ENCODE data around the gene ANKH.
"Not testable (repeated sequence)": the region's sequence is repeated elsewhere in the genome, so short reads cannot be mapped to it uniquely, and the experiment has no call there.

Gene ANKH

GRCh38 chr5:14871214-14872069 is at the start of gene ANKH:
Gene ANKH (minus strand): TSS chr5:14871778. CDS start chr5:14871447, 331 bp downstream.
- Histone ChIP-seq H4K20me1 (peaks cover 44% of the 10 kb centered on the region), H3K4me2 (peak within 1 kb of the TSS; percentile 98), H3K27ac (peak within 1 kb of the TSS; percentile 75), H3K4me1 (peaks cover 34% of the 10 kb centered on the region), H3K4me3 (peak within 1 kb of the TSS; percentile 87), H3K9me3 (no peaks in the 10 kb centered on the region), H3K27me3 (peaks cover 24% of the 10 kb centered on the region), H3K9ac (peak within 1 kb of the TSS; percentile 85), H3K36me3 (no peaks in the 10 kb centered on the region)
- no peak for TF ChIP-seq Cebpa-rat (IDR thresholded peaks at IDR 0.05)

DNA sequence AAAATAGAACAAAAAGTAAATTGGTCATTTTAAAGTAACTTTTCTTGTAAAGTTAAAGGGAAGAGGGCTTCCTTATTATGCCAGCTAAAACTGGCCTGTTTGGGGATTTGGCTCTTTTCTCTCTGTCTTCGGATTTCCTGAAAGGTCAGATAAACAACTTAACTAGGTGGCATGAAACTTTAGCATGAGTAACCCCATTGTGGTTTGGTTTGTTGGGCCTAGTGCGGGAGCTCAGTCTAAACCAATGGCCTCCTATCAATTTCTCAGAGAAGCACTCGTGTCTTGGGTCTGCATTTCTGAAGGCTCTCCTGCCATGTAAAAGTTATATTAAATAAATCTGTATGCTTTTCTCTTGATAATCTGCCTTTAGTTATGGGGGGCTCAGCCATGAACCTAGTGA is 48.5 kb upstream of the ANKH start:
- Histone ChIP-seq H4K20me1 (no peaks in the 10 kb centered on the region), H3K27me3 (no peaks in the 10 kb centered on the region), H3K36me3 (no peaks in the 10 kb centered on the region), H3K9me3 (0 out of 2 replicates have a peak, but pooled peaks cover 5% of the 10 kb centered on the region), H3K4me2 (no peak overlapping the region), H3K27ac (no peak overlapping the region), H3K4me1 (peaks cover 8% of the 10 kb centered on the region), H3K9ac (no peak overlapping the region), H3K4me3 (no peak overlapping the region)
- no peak for TF ChIP-seq Cebpa-rat (IDR thresholded peaks at IDR 0.05)

- H3K9ac ChIP-seq, H3K4me2 ChIP-seq, H3K4me1 ChIP-seq, H3K9me3 ChIP-seq, H3K36me3 ChIP-seq, H3K4me3 ChIP-seq, H3K27me3 ChIP-seq, H3K27ac ChIP-seq, H4K20me1 ChIP-seq: not testable (repeated sequence)
Observed at GRCh38 chr5:14919106-14919505, 47.5 kb upstream of the ANKH start.

DNA sequence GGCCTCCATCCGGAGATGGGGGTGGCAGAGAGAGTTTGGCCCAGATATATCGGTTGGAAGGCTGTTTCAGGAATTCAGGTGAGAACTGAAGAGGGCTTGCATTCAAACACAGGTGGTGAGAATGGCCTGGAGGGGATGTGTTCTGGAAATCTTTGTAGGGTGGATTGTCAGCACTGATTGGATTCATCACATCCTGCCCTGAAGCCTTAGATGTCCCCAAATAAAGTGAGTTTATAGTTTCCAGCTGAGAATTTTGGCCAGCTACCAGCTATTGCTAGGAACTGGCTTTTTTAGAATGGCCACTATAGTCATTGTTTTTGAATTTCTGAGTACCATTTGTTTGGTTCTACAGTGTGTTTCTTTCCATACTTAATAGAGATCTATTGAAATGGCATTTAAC is 46.1 kb upstream of the ANKH start:
- Histone ChIP-seq H3K4me3 (no peak overlapping the region), H3K27ac (no peak overlapping the region)

DNA sequence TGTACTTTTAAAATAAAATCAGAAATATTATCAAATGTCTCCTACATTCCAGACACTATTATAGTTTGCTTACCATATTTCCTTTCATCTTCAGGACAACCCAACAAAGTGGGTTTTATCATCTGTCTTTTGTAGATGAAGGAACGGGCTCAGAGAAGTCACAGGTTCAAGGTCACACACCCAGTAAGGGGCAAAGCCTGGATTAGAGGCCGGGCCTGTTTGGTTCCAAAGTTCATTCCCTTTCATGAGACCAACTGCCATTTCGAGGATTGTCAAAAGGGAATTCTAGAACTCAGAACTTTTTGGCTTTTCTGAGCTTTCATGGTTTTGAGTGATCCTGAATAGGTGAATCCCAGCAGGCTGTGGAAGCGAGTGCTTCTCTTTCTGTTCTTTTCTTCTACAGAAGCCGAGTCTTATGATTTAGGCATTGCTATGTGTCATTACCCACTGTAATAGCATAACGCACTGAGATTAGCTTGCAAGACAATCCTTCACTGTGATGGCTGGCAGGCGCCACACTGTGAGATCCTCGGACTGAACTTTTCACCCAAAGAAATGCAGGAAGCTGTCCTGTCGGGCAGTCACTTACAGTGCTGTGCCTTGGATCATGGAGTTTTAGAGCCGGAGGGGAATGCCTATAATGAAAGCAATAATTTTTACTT is 43.8 kb upstream of the ANKH start:
- no peak for TF ChIP-seq Cebpa-rat (IDR thresholded peaks at IDR 0.05)

More for the DNA sequence above, 46.1 kb upstream of the ANKH start:
- Histone ChIP-seq H3K9ac (no peak overlapping the region), H3K4me1 (no peaks in the 10 kb centered on the region), H3K36me3 (no peaks in the 10 kb centered on the region), H4K20me1 (no peaks in the 10 kb centered on the region), H3K9me3 (0 out of 2 replicates have a peak, but pooled peaks cover 5% of the 10 kb centered on the region), H3K4me2 (no peak overlapping the region), H3K27me3 (no peaks in the 10 kb centered on the region)
- no peak for TF ChIP-seq Cebpa-rat (IDR thresholded peaks at IDR 0.05)

DNA sequence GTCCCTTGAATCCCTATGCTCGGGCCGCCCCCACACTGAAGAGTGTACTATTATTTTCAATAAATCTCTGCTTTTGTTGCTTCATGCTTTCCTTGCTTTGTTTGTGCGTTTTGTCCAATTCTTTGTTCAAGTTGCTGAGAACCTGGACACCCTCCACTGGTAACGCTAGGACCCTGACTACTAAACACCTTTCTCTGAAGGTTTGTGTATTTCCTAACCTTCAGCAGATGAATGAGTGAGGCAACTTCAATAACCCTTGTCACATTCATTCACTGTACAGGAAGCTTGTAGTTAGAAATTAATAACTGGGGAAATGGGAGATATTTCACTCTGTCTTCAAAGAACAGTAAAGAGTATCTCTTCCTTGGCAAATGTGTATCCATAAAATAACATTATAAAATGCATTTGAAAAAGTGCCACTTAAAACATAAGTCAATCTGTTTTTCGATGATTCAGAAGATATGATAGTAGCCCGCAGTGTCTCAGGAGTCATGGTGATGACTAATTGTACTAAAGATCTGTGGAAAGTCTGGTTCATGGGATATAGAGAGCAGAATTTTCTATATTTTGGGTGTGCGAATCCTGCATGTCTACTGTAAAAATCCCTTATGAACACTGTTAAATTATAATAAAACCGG is 43.2 kb upstream of the ANKH start:
- 0 out of 2 replicates have a peak, but pooled peaks cover 5% of the 10 kb centered on the region for H3K9me3 ChIP-seq
- no peak overlapping the region for H3K9ac ChIP-seq
- no peak overlapping the region for H3K4me3 ChIP-seq
- H3K4me1 ChIP-seq = no peaks in the 10 kb centered on the region
- H4K20me1 ChIP-seq = no peaks in the 10 kb centered on the region
- no peak overlapping the region for H3K27ac ChIP-seq
- no peak overlapping the region for H3K4me2 ChIP-seq
- no peaks in the 10 kb centered on the region for H3K27me3 ChIP-seq
- TF ChIP-seq Cebpa-rat (IDR thresholded peaks at IDR 0.05) = no peak
- H3K36me3 ChIP-seq = no peaks in the 10 kb centered on the region

More for the DNA sequence above, 43.8 kb upstream of the ANKH start:
- Histone ChIP-seq H4K20me1 (no peaks in the 10 kb centered on the region), H3K9ac (no peak overlapping the region), H3K27ac (no peak overlapping the region), H3K4me1 (no peaks in the 10 kb centered on the region), H3K9me3 (0 out of 2 replicates have a peak, but pooled peaks cover 5% of the 10 kb centered on the region), H3K4me2 (no peak overlapping the region), H3K4me3 (no peak overlapping the region), H3K27me3 (no peaks in the 10 kb centered on the region), H3K36me3 (no peaks in the 10 kb centered on the region)

DNA sequence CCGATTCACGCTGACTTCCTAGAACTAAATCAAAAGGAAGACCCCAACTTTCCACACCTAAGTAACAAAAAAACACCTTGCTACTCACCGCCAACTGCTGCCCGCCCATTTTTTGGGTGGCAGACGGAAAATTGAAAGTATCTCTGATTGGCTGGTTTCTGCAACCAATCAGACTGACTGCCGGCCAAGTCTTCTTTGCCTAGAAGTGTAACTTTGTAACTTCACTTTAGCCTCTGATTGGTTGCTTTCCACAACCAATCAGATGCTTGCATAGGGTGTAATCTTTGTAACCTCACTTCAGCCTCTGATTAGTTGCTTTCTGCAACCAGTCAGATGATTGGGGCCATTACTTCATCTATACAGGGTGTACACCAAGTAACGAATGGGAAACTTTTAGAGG is 42.6 kb upstream of the ANKH start:
- Histone ChIP-seq H3K9me3 (0 out of 2 replicates have a peak, but pooled peaks cover 5% of the 10 kb centered on the region), H3K4me2 (no peak overlapping the region), H3K36me3 (no peaks in the 10 kb centered on the region), H3K27ac (no peak overlapping the region), H3K27me3 (no peaks in the 10 kb centered on the region), H3K4me3 (no peak overlapping the region), H3K4me1 (no peaks in the 10 kb centered on the region), H4K20me1 (no peaks in the 10 kb centered on the region), H3K9ac (no peak overlapping the region)
- no peak for TF ChIP-seq Cebpa-rat (IDR thresholded peaks at IDR 0.05)

GRCh38 chr5:14913096-14913495 is 41.5 kb upstream of the ANKH start:
- H3K4me1 ChIP-seq = no peaks in the 10 kb centered on the region
- no peaks in the 10 kb centered on the region for H3K36me3 ChIP-seq
- H3K9ac ChIP-seq = no peak overlapping the region
- no peaks in the 10 kb centered on the region for H4K20me1 ChIP-seq
- no peak overlapping the region for H3K4me2 ChIP-seq
- TF ChIP-seq Cebpa-rat (IDR thresholded peaks at IDR 0.05) = no peak
- H3K9me3 ChIP-seq = 0 out of 2 replicates have a peak, but pooled peaks cover 5% of the 10 kb centered on the region
- no peak overlapping the region for H3K27ac ChIP-seq
- H3K4me3 ChIP-seq = no peak overlapping the region
- no peaks in the 10 kb centered on the region for H3K27me3 ChIP-seq

DNA sequence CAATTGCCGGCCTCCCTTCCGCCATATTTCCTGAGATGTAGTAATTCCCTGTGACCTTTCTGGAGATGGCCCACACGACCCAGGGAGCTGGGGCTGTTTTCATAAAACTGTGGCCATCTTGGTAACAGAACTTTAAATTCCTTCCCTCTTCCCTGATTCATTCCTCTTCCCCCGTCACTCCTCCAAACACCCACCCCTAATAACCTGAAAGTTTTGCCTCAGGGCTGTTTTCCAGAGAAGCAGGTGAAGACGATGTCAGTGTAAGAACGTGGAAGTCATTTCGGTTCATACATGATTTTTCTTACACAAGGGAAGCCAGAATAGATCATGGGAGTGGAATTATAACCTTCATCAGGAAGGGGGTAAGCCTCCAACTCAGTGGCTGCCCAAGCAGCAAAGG is 40.6 kb upstream of the ANKH start:
- H3K36me3 ChIP-seq = no peaks in the 10 kb centered on the region
- H3K4me2 ChIP-seq = no peak overlapping the region
- H3K27me3 ChIP-seq = no peaks in the 10 kb centered on the region
- no peak for TF ChIP-seq Cebpa-rat (IDR thresholded peaks at IDR 0.05)
- H3K27ac ChIP-seq = no peak overlapping the region
- H3K9me3 ChIP-seq = 0 out of 2 replicates have a peak, but pooled peaks cover 5% of the 10 kb centered on the region
- H3K9ac ChIP-seq = no peak overlapping the region
- no peaks in the 10 kb centered on the region for H3K4me1 ChIP-seq
- no peaks in the 10 kb centered on the region for H4K20me1 ChIP-seq
- H3K4me3 ChIP-seq = no peak overlapping the region

DNA sequence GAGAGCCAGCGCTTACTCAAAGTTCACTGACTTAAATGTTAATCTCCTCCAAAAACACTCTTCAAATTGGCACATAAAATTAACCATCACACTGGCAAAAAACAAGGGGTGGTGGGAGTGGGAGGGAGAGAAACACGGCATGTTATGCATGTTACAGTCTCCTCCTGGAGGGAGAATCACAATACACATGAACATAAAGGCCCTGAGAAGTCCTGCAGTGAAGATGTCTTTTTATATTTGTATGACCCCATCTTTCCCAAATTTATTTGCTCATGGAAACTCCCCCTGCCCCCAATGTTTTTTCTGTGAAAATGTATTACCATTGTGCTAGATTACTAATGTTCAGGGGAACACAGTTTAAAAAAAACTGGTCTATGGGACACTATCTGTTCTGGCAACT is 37.8 kb upstream of the ANKH start:
- TF ChIP-seq Cebpa-rat (IDR thresholded peaks at IDR 0.05) = no peak
- Histone ChIP-seq H3K9me3 (no peaks in the 10 kb centered on the region), H3K4me3 (no peak overlapping the region), H3K27ac (no peak overlapping the region), H3K4me2 (no peak overlapping the region), H4K20me1 (no peaks in the 10 kb centered on the region), H3K27me3 (no peaks in the 10 kb centered on the region), H3K4me1 (peaks cover 3% of the 10 kb centered on the region; the same call in 1 of the 2 replicates), H3K36me3 (no peaks in the 10 kb centered on the region), H3K9ac (no peak overlapping the region)

All from BLaER1 (cell line).